CD4-positive, alpha-beta T cell treated with Interferon alpha-2 for 1 hour (primary cell): Measurements from ENCODE around the gene PEDS1.
"Not testable (repeated sequence)": the region's sequence is repeated elsewhere in the genome, so short reads cannot be mapped to it uniquely, and the experiment has no call there.

Source experiments
- DNase-seq, 2 donors: peaks; one replicate each; pipeline ENCODE4 v3.0.0-alpha.2; 2020 to 2022

PEDS1 gene

GRCh38 chr20:50111829-50112495, 41.6 kb downstream of the PEDS1 start:
- no peak for DNase-seq

GRCh38 chr20:50111120-50111828, 42.2 kb downstream of the PEDS1 start:
- no peak for DNase-seq

- DNase-seq: peak; percentile 57 to 74
Observed at GRCh38 chr20:50110141-50111047, 43.1 kb downstream of the PEDS1 start.

- no peak for DNase-seq
Observed at GRCh38 chr20:50108556-50109235, 44.8 kb downstream of the PEDS1 start.

- no peak for DNase-seq
Observed at GRCh38 chr20:50107796-50108331, 45.7 kb downstream of the PEDS1 start.

- DNase-seq: no peak
Observed at GRCh38 chr20:50107086-50107660, 46.4 kb downstream of the PEDS1 start.

GRCh38 chr20:50106669-50107068, 46.9 kb downstream of the PEDS1 start:
- not testable (repeated sequence) for DNase-seq
